ENCODE results near the gene C3orf38.
A peak's percentile ranks its signal among the peaks of the same experiment; 100 is the strongest.

DNA sequence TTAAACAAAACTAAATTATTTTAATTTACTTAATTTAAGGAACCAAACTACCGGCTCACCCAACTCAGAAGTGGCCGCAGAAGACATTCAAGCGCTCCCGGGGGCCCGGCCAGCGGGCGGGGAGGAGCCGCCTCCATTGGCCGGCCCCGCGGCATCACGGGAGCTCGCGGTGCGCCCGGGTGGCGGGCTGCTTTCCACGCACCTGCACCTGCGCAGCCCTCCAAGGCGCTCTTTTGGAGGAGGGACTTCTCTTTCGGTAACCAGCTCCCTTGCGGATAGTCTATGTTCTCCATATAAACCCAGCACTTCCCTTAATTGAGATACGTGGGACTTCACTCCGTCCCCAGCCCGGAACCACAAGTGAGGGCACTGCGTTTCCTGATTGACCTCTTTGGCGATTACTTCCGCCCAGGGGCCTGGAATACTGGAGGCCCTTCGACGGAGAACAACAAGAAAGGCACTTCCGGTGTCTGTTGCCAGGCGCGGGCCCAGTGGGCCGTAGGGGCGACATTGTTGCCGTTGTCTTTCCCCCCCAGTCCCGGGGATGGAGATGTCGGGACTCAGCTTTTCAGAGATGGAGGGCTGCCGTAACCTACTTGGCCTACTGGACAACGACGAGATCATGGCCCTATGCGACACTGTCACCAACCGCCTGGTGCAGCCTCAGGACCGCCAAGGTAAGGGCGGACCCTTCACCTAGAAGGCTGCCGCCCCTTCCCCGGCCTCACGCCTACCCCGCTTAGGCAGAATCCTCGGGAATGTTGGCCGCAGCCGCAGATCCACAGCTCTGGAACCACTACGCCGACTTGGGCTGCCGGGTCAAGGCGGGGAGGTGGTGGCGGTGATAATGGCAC, at the start of gene C3orf38:
- no peak for TF ChIP-seq ZNF274 (IDR thresholded peaks at IDR 0.05; ENCODE audit: low read depth, low read length)
- TF ChIP-seq YY1 (IDR thresholded peaks at IDR 0.05; ENCODE audit: insufficient read depth, insufficient read length): peak; percentile 33
